Stimulated activated CD4-positive, alpha-beta T cell treated with anti-CD3 and anti-CD28 coated beads, Interleukin-4, amount 100 ng/mL, for 4 hours (primary cell): ENCODE results near the gene YY2.
A peak's percentile ranks its signal among the peaks of the same experiment; 100 is the strongest.
"Not testable (repeated sequence)": the region's sequence is repeated elsewhere in the genome, so short reads cannot be mapped to it uniquely, and the experiment has no call there.

Experiments used
- DNase-seq, 2 experiments: peaks; one replicate each; pipeline ENCODE4 v3.0.0-alpha.2; 2020

YY2 gene

DNA sequence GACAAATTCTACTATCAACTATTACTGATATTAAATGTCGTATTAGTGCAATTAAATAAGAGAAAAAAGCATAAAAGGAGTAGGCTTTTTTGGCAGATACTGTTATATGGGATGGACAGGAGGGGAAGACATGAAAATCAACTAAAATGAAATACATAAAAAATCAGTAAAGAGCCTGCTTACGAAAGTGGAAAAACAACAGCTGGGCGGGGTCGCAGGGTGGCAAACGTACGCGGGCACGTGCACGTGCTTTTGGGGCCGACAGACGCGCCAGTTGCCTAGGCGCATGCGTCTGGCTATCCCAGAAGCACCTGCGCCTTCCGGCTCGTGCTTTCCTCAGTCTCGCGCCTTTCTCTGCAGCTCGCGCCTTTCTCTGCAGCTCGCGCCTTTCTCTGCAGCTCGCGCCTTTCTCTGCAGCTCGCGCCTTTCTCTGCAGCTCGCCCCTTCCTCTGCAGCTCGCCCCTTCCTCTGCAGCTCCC is at the start of gene YY2:
Gene YY2 (plus strand): TSS at position 51 of the 479 bp plus-strand sequence. CDS start 498 bp downstream, outside the sequence.
- no peak for DNase-seq

DNA sequence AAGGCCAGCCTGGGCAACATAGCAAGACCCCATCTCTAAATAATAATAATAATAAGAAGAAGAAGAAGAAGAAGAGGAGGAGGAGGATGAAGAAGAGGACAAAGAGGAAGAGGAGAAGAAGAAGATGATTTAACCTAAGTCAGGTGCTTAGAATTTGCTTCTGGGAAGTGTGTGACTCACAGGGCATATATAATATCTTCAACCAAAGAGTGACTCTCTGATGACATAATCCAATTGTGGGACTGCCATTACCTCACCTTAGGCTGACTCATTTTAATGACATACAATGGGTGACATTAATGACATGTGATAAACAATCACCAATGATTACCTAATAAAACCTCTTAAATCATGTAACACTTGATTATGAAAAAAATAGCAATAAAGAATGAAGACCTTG is 49.1 kb upstream of the YY2 start:
- DNase-seq: no peak

GRCh38 chrX:21811832-21812231 is 44.0 kb upstream of the YY2 start:
- DNase-seq: no peak

DNA sequence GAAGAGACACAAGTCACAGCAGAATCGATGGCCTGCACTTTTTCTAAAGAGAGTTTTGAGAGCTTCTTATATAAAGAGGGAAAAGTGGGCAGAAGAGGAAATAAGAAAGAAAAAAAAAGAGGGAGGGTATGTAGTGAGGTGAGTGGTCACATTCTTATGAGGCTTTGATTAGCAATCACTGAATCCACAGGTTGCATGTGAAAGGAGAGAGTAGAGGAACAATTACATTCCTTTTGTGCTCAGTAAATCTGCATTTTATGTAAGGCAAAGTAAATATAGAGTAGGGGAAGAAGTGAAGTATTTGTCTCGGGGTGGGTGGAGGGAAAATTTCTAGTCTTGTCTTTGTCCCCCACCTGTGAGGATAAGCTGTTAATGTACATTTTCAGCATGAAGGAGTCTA is 43.2 kb upstream of the YY2 start:
- no peak for DNase-seq

DNA sequence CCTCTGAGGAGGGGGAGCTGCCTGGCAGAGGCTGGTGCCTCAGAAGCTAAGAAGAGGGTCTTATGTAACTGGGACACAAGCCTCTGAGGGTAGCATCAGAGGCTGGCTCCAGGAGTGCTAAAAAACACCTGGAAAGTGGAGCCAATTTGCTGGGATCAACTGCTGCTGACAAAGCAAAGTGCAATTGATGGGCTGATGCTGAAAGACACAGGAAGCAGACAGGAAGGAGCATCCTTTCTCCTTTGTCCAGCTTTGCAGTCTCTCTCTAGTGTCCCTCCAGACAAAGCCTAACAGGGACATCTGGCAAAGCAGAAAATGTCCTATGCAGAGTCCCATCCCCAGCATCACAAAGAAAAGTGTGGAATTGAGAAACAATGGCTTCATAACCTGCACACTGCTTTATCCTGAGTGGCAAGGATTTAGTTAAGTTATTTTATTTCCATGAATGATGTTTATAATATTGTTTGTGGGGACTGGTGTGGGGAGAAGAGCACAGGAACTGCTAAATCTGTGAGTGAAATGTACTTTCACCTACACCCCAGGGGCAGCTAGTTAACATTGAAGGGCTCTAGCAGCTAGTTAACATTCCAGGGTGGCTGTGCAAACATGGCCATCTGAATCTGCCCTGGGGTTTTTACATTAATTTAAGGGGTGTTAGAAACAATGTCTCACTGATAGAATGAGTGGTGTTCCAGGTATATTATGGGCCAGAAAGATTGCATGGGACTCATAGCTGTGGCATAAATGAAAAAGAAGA is 42.0 kb upstream of the YY2 start:
- no peak for DNase-seq

DNA sequence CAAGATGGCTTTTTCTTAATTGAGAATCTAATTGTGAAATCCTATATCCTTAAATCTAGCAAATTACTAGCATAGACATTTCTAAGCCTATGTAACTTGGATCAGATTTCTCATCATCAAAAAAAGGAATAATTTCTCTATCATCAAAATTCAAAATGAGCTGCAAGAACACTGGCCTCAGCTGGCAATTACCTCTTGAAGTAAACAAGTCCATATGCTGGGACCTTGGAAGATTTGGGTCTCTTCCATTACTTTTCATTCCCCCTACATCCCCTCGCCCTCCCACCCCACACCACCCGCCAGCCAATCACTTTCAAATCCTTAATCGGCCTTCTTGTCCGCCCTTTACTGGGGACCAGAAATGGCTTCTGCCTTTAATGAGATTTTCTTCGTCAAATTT is 39.7 kb upstream of the YY2 start:
- no peak for DNase-seq

DNA sequence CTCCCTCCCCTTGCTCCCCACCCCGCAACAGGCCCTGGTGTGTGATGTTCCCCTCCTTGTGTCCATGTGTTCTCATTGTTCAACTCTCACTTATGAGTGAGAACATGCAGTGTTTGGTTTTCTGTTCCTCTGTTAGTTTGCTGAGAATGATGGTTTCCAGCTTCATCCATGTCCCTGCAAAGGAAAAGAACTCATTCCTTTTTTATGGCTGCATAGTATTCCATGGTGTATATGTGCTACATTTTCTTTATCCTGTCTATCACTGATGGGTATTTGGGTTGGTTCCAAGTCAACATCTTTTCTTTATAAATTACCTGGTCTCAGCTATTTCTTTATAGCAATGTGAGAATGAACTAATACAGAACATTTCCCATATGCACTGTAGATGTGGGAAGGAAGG is 35.6 kb upstream of the YY2 start:
- DNase-seq: not testable (repeated sequence)

- no peak for DNase-seq
Observed at GRCh38 chrX:21821875-21822274, 33.9 kb upstream of the YY2 start.

DNA sequence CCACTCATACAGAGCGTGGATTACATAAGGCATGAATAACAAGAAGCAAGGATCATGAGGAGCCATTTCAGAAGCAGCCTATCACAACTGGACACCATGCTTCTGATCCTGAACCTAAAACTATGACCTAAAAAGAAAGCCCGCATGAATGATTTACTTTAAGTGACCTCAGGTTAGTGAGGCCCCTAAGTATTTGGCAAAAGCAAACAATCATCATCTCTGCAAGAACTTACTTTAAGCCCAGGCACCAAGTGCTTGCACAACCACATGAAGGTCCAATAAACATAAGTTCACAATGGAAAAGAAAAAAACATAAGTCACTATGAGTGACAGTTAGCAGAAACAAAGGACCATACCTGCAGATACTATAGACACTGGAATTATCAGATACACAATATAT is 24.3 kb upstream of the YY2 start:
- DNase-seq: no peak

GRCh38 chrX:21837056-21837455 is 18.7 kb upstream of the YY2 start:
- DNase-seq: no peak

GRCh38 chrX:21838937-21839333 is 16.9 kb upstream of the YY2 start:
- DNase-seq: no peak

- DNase-seq: peak; percentile 73 to 82
Observed at GRCh38 chrX:21839334-21840192, 16.2 kb upstream of the YY2 start, which contains the start of gene MBTPS2. Gene MBTPS2, plus strand, starts transcription at chrX:21839617. Its CDS starts 118 bp downstream, at chrX:21839735.

GRCh38 chrX:21840193-21840545 is 15.6 kb upstream of the YY2 start:
- DNase-seq: no peak

DNA sequence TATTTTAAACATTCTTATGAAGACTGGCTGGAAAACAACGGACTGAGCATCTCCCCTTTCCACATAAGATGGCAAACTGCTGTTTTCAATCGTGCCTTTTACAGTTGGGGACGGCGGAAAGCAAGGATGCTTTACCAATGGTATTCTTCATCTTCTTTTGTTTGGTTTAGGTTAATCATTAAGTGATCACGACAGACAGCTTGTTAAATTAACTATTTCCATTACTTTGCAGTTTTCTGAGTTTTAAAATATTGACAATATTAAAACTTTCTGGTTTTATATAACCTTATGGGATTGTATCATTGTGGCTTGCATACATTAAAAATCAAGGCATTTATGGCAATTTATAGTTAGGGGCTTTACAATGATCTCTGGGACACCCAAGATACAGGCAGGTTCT is 12.6 kb upstream of the YY2 start:
- no peak for DNase-seq

- no peak for DNase-seq
Observed at GRCh38 chrX:21845096-21845495, 10.7 kb upstream of the YY2 start.

DNA sequence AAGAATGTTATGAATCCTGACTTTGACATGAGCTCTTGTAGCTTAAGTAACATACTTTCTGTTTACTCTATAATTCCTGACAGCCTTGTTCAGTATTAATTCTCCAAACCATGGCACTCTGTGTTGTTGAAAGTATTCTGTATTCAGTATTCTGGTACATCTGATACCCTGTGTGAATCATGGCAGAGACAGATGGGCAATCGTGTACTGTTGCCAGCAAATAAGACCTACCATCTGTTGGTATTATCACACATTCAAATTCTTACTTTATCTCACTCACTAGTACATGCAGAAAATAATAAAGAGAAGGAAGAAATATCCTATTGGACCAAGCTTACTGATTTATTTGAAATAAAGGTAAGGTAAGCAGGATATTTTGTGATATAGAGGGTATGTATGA is 8.4 kb upstream of the YY2 start:
- DNase-seq: no peak

DNA sequence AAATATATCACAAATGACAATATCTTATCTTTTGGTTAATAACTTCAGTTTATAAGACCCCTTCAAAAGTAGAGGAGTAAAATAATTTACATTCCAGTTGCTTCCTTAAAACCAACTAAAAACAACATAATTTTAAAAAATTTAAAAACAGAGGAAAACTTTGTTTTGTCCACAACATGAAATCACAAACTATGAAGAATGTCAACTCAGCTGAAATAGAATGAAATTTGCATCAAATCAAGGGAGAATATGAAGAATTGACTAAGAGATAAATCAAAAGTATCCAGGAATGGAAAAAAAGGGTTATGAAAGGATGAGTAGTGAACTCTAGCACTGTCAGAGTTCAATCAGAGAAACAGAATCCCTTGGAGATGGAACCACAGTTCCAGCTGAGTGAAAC is 2.2 kb upstream of the YY2 start:
- DNase-seq: no peak

GRCh38 chrX:21856504-21856903 is 717 bp downstream of the YY2 start:
- DNase-seq: no peak

GRCh38 chrX:21863241-21863640 is 7.5 kb downstream of the YY2 start:
- no peak for DNase-seq

GRCh38 chrX:21865436-21865835 is 9.6 kb downstream of the YY2 start:
- no peak for DNase-seq

GRCh38 chrX:21870494-21870893 is 14.7 kb downstream of the YY2 start:
- no peak for DNase-seq

DNA sequence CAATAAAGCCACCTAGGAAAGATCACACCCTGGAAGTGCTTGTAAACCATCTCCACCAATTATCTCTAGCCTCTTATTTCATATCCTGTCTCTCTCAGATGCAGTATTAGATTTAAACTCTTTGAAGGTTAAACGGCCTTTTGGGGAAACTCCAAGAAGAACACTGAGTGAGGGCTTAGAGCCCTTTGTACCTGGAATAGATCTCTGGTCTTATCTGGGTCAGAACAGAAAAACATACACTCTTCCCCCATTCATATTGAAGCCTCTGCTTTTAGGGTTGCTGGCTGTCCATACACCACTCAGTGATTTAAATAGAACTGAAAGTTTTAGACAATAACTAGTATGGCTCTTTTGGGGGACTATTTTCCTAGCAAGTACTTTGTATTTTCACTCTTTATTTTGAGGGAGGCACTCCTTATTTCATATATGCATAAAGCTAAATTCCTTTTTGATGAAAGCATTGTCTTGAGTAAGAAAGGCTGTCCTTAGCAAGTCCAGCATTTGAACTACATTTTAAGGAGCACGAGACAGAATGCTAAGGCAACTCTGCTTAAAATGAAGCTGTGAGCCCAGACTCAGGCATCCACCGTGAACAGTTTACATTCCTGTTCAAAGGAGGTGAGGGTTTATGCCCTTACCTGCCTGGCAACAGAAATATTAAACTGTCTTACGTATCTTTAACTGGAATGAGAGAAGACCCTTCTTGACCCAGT is 17.4 kb downstream of the YY2 start:
- DNase-seq: no peak

DNA sequence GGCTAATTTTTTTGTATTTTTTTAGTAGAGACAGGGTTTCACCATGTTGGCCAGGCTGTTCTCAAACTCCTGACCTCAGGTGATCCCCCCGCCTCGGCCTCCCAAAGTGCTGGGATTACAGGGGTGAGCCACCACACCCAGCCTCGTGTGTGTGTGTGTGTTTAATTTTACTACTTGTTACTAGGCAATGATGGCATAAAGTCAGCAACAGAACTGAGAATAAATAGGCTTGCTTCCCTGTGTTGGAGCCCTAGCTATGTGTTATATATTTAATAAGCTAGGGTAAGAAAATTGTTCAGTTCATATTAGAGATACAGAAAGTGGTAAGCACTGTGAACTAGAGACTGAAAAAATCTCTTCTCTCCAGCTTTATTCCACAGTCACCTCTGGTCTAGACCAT is 18.4 kb downstream of the YY2 start:
- not testable (repeated sequence) for DNase-seq
